PC-3 (cell line): ENCODE results near the gene PNMA6E.

ENCODE experiments used
- CTCF ChIP-seq: fragments of 300-600 bp; sonication (generic); conservative IDR thresholded peaks from 2 replicates; pipeline ENCODE4 v1.5.1; 2017; ENCODE audit warnings: antibody characterized with exemption, low read depth, mild to moderate bottlenecking, low read length
- EZH2 ChIP-seq: fragments of 300-600 bp; sonication (generic); IDR thresholded peaks from one replicate; pipeline ENCODE4 v1.6.1; 2017; ENCODE audit warnings: antibody characterized with exemption, mild to moderate bottlenecking, low read length; ENCODE audit not compliant: unreplicated experiment
- EZH2phosphoT487 ChIP-seq: fragments of 300-600 bp; sonication (generic); IDR thresholded peaks from 2 replicates; pipeline ENCODE4 v1.6.1; 2018; ENCODE audit warnings: mild to moderate bottlenecking, antibody characterized with exemption, low read length, borderline replicate concordance

- TF ChIP-seq CTCF (no peak), EZH2 (no peak), EZH2phosphoT487 (no peak)
Observed at GRCh38 chrX:153381684-153382532, 19.2 kb downstream of the PNMA6E start.
